ENCODE measurements around the gene DDN. TPM values are rescaled to one million over a fixed set of nuclear protein-coding genes. Genes with fewer than 3 reads are reported as not detected.

DDN gene
- total and polyA plus RNA-seq, 10 of the 15 experiments (the other 5 are each of a cell fraction or from before 2014, with no cell fraction given) = 0.10 to 13.4 (median 3.7) TPM

- no peak for TF ChIP-seq RELB (IDR thresholded peaks at IDR 0.05; ENCODE audit: low read depth)
- no peak for TF ChIP-seq MTA2 (IDR thresholded peaks at IDR 0.05; ENCODE audit: low read depth)
- TF ChIP-seq BCL11A (IDR thresholded peaks at IDR 0.05; ENCODE audit: low read depth, low read length) = no peak
- H3K9ac ChIP-seq (ENCODE audit: control insufficient read depth, insufficient read depth, low read length) = no peak overlapping the region
- intact Hi-C loops (cut with micrococcal nuclease; ENCODE audit: unreplicated experiment) (no loop called here), in situ Hi-C loops (cut with MboI) (no loop called here)
- RAD21 ChIA-PET (ENCODE audit: unreplicated experiment) = interaction anchor here (1.7 kb wide), 1 partner anchor 137 kb away, joined by 7 read pairs; no protein-coding TSS in a partner anchor
- H3K4me1 ChIP-seq (ENCODE audit: control insufficient read depth, insufficient read depth, low read length) = peaks cover 8% of the 10 kb centered on the region
- H4K20me1 ChIP-seq (ENCODE audit: control insufficient read depth, insufficient read depth) = peaks cover 2% of the 10 kb centered on the region; the same call in 1 of the 2 replicates
- POLR2A ChIA-PET = interaction anchor here (1.5 kb wide), 1 partner anchor 65 kb away, joined by 3 read pairs; the partner anchor contains the start of gene FKBP11
- no peaks in the 10 kb centered on the region for H3K36me3 ChIP-seq (ENCODE audit: control insufficient read depth in 2 of 2, insufficient read depth in 2 of 2, low read length in 1 of 2)
- SMC1A ChIA-PET (ENCODE audit: uncharacterized antibody, unreplicated experiment) = no interaction called here
- H3K79me2 ChIP-seq (ENCODE audit: control insufficient read depth, insufficient read depth, low read length) = no peaks in the 10 kb centered on the region
- DNase-seq (ENCODE audit: low read depth, low spot score) (no peak), FAIRE-seq (no peak), ATAC-seq (no peak)
- BruUV-seq (replicated peaks) = no TSS peak
- no peak overlapping the region for H3K27ac ChIP-seq (ENCODE audit: control insufficient read depth, insufficient read depth)
- no peak overlapping the region for H2AFZ ChIP-seq (ENCODE audit: control insufficient read depth, low read depth, low read length)
- CTCF ChIA-PET = interaction anchor here (0.8 to 14.1 kb wide), 9 partner anchors 10 to 989 kb away, joined by 3 to 172 read pairs (median 3); partner anchors contain the start of genes DDX23, FKBP11 and PRKAG1
- no peak overlapping the region for H3K4me2 ChIP-seq (ENCODE audit: control insufficient read depth, insufficient read depth)
- no peak overlapping the region for H3K4me3 ChIP-seq
- H3K9me3 ChIP-seq (replicated peaks; ENCODE audit: control insufficient read depth, insufficient read depth, low read length) = no peaks in the 10 kb centered on the region
- H3K27me3 ChIP-seq (replicated peaks in 1 of 2; ENCODE audit: control insufficient read depth in 2 of 2, insufficient read depth in 2 of 2, low read length in 1 of 2) = peaks cover 0 to 5% of the 10 kb centered on the region in 2 experiments; a peak in 3 of 4 replicates
These were observed 8.6 kb downstream of the DDN start for GRCh38 chr12:48990552-48990951.

- no peak overlapping the region for H3K27ac ChIP-seq (ENCODE audit: control insufficient read depth, insufficient read depth)
- SMC1A ChIA-PET (ENCODE audit: uncharacterized antibody, unreplicated experiment) = interaction anchor here (0.8 to 1.9 kb wide), 27 partner anchors 9 to 193 kb away, joined by 3 to 40 read pairs (median 4); partner anchors contain the start of genes ARF3, DDX23 and FKBP11
- peaks cover 8% of the 10 kb centered on the region for H3K4me1 ChIP-seq (ENCODE audit: control insufficient read depth, insufficient read depth, low read length)
- RAD21 ChIA-PET (ENCODE audit: unreplicated experiment) = interaction anchor here (0.7 to 3.3 kb wide), 23 partner anchors 9 to 235 kb away, joined by 3 to 43 read pairs (median 5); partner anchors contain the start of genes ARF3, DDX23, FKBP11 and WNT1
- no TSS peak for BruUV-seq (replicated peaks)
- H3K27me3 ChIP-seq (replicated peaks in 1 of 2; ENCODE audit: control insufficient read depth in 2 of 2, insufficient read depth in 2 of 2, low read length in 1 of 2) = peaks cover 0 to 12% of the 10 kb centered on the region in 2 experiments; a peak in 3 of 4 replicates
- no peak overlapping the region for H3K9ac ChIP-seq (ENCODE audit: control insufficient read depth, insufficient read depth, low read length)
- no peaks in the 10 kb centered on the region for H3K79me2 ChIP-seq (ENCODE audit: control insufficient read depth, insufficient read depth, low read length)
- H3K4me3 ChIP-seq = no peak overlapping the region
- peak; percentile 96 for FAIRE-seq
- H2AFZ ChIP-seq (ENCODE audit: control insufficient read depth, low read depth, low read length) = no peak overlapping the region
- CTCF ChIA-PET = interaction anchor here (0.6 to 6.8 kb wide), 55 partner anchors 10 to 305 kb away, joined by 3 to 93 read pairs (median 5); partner anchors contain the start of genes ARF3, DDN, DDX23 and FKBP11
- POLR2A ChIA-PET = interaction anchor here (0.8 to 1.6 kb wide), 9 partner anchors 10 to 136 kb away, joined by 3 to 5 read pairs (median 4); partner anchors contain the start of genes ARF3, DDN, FKBP11 and WNT1
- ATAC-seq = peak; percentile 87
- 21% methylated on average over 16 of the region's 16 CpGs for WGBS (ENCODE audit: insufficient coverage, insufficient replicate concordance, low lambda C conversion rate, missing lambda C conversion rate)
- in situ Hi-C loops (cut with MboI) (no loop called here), intact Hi-C loops (cut with micrococcal nuclease; ENCODE audit: unreplicated experiment) (loop anchor here (1.0 kb wide), 1 partner anchor 64 kb away; no protein-coding TSS in a partner anchor)
- no peak overlapping the region for H3K4me2 ChIP-seq (ENCODE audit: control insufficient read depth, insufficient read depth)
- DNase-seq (ENCODE audit: low read depth, low spot score) = no peak
- H3K36me3 ChIP-seq (ENCODE audit: control insufficient read depth in 2 of 2, insufficient read depth in 2 of 2, low read length in 1 of 2) = no peaks in the 10 kb centered on the region
- H4K20me1 ChIP-seq (ENCODE audit: control insufficient read depth, insufficient read depth) = no peaks in the 10 kb centered on the region
- H3K9me3 ChIP-seq (replicated peaks; ENCODE audit: control insufficient read depth, insufficient read depth, low read length) = no peaks in the 10 kb centered on the region
- no peak for TF ChIP-seq ETV6 (conservative IDR thresholded peaks at IDR 0.05 in 1 of 2, IDR thresholded peaks at IDR 0.05 in 1 of 2; ENCODE audit: borderline replicate concordance in 1 of 2, low read depth in 1 of 2)
- TF ChIP-seq GATAD2B (conservative IDR thresholded peaks at IDR 0.05; ENCODE audit: low read depth) = peak; percentile 54; the same call in 1 of the 2 replicates
- TF ChIP-seq SUZ12 (IDR thresholded peaks at IDR 0.05; ENCODE audit: unreplicated experiment) = no peak
- peak; percentile 83 to 92 (median 88) for TF ChIP-seq CTCF (IDR thresholded peaks at IDR 0.05 in 2 of 3, conservative IDR thresholded peaks at IDR 0.05 in 1 of 3; ENCODE audit: control insufficient read depth in 2 of 3, extremely low read depth in 1 of 3, insufficient read depth in 1 of 3, low read depth in 3 of 3, low read length in 3 of 3)
- TF ChIP-seq SMARCA5 (IDR thresholded peaks at IDR 0.05) = peak; percentile 64; the same call in 1 of the 2 replicates
- TF ChIP-seq RAD21 (IDR thresholded peaks at IDR 0.05; ENCODE audit: insufficient read depth, low read depth, low read length) = peak; percentile 55
These were observed 11.0 kb downstream of the DDN start for GRCh38 chr12:48988030-48988649.

All from GM12878 (cell line).